Medulla oblongata (tissue), 1 donor: ENCODE results near the gene BLOC1S3.

ENCODE experiments used
- DNase-seq: peaks from one replicate; pipeline ENCODE4 v3.0.0-alpha.2; 2015; ENCODE audit errors: extremely low spot score

BLOC1S3 gene, protein sequence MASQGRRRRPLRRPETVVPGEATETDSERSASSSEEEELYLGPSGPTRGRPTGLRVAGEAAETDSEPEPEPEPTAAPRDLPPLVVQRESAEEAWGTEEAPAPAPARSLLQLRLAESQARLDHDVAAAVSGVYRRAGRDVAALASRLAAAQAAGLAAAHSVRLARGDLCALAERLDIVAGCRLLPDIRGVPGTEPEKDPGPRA

DNA sequence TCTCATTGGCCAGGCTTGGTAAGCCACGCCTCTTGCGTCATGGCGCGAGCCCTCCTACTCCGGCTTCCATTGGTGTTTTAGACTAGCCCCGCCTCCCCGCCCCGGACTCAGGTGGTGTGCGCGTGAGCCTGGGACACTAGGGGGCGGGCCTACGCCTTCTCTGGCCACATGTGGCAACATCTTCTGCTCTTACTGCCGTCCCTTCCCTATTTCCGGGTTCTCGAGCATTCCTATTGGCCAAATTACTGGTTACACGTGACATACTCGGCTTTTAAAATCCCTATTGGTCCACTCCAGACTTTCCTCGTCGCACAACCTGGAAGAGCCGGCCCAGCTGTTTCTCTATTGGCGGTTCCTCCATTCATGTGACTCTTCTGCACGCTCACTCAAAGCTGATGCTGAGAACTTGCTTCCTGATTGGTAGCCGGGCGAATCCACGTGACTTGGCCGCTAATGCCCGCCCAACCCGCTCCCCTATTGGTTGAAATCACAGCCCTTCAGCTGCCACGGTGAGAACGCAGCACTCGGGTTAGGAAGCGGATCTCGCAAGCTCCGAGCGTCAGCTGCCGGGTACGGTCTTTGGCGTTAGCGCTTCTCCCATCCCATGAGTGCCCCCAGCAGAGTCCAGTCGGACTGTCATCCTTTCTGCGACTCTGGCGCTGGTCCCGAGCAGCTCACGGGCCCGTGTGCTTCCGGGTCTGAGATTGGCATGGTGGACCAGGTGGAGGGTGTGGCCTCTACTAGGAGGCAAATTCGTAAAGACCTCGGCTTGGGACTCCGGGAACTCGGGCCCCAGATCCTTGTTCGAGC is at the start of gene BLOC1S3:
TSS of gene BLOC1S3 (plus strand) at position 523 of the 810 bp plus-strand sequence. CDS start 513 bp downstream, outside the sequence.
- DNase-seq = peak; percentile 100

- DNase-seq = no peak
These were observed 49.8 kb upstream of the BLOC1S3 start for GRCh38 chr19:45128806-45129205.

DNA sequence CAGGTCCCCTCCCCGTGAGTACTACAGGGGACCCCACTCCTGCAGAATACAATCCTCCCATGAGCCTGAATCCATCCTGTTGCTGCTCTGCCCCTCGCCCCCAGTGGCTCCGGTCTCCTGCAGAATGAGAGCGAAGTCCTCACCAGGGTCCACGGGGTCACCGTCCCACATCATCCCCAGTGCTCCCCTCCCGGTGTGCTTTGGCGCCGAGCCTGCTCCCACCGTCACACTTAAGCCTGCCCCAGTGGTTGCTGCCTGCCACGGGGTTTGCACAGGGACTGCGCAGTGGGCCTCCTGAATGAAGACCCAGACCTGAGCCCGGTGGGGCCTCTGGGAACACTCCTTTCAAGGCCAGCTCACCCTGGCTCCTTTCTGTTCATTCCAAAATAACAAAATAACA is 48.3 kb upstream of the BLOC1S3 start:
- no peak for DNase-seq

DNA sequence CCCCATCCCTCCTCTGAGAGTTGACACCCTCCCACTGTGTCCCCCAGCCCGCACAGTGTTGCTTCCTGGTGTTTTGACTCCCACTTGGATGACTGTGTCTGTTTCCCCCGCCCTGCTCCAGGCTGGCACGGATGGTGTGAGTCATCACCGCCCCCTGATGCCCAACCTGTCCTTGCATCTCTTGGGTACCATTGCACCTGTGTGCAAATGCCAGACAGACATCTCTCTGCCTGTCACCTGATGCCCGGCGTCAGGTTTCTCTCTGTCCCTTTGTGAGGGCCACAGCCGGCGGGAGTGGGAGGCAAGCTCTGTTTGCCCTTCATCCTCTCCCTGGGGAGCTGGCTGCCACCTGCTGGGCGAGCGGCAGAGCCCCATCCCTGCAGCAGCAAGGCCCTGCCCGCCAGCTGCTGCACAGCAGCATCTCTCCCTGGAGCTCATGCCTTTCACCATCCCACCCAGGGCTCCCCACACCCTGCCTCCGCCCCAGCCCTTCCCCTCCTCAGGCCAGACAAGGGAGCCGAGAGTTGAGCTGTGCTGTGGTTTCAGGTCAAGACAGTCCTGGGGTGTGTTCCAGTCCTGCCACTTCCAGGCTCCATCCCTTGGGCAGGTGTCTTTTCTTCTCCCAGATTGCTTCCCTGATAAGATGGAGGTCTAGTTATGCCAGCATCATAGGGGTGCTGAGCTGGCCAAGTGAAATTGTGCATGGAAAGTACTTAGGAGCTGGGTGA is 47.5 kb upstream of the BLOC1S3 start:
- DNase-seq = no peak

DNA sequence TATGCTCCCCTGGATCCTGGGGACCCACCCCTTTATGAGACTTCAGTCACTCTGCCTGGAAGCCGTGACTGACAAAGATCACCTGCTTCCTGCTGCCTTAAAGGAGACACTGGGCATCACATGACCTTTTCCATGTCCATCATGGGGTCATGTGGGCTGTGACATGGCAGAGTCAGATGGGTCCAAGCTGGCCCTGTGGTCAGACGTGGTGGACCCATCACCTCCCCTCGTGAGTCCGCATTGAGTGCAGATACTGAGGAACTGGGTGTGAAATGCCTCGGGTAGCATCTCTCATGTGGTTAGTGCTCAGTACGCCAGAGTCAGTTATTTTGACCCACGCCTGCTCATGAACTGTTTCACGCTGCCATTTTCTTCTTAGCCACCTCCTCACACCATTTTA is 44.9 kb upstream of the BLOC1S3 start:
- no peak for DNase-seq

DNA sequence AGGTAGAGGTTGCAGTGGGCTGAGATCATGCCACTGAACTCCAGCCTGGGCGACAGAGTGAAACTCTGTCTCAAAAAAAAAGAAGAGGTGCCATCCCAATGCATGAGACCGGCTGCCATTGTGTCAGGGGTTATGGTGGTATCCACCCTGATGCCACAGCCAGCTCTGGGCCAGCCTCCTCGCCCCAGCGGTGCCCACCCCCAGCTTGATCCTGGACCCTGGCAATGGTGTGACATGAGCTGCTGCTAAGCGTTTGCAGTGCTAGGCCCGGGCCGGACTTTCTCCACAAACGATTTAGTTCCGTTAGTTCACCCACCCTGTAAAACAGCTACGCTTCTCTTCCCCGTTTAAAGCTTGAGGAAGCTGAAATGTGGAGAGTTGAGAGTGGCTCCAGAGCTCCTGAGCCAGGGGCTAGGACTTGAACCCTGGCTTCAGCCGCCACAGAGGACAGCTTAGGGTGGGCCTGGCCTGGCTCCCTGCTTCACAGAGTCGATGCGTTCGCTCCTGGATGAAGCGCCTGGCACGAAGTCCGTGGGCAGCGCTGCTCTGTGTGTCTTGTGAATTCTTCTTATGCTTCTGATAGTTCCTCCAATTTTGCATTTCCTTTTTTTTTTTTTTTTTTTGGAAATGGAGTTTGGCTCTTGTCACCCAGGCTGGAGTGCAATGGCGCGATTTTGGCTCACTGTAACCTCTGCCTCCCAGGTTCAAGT is 43.3 kb upstream of the BLOC1S3 start:
- DNase-seq = no peak

DNA sequence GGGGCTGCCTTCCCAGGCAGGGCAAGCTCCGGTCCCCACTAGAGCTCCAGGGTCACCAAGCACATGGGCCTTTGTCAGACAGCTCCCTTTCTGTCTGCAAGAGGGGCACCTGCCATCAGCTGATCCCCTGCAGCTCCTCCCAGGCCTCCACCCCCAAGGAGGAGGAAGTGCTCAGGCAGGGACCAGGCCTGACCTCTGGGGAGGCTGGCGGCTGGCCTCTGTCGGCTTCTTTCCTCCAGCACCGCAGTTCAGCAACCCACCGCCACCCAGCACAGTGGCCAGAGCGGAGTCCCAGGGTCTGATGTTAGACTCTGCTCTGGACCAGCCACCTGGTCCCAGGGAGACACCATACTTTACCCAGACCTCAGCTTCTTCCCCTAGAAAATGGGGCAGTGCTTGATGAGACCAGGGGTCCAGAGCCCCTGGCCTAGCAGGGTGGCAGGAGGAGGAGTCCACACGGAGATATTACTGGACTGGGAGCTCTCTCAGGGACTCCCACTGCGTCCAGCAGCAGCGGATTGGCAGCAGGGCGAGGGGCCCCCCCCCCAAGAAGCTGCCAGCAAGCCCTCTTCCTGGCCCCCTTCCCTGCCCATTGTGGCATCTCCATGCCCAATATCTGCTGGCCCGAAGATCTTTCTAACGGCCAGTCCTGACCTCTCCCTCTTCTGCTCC is 41.9 kb upstream of the BLOC1S3 start:
- no peak for DNase-seq

DNA sequence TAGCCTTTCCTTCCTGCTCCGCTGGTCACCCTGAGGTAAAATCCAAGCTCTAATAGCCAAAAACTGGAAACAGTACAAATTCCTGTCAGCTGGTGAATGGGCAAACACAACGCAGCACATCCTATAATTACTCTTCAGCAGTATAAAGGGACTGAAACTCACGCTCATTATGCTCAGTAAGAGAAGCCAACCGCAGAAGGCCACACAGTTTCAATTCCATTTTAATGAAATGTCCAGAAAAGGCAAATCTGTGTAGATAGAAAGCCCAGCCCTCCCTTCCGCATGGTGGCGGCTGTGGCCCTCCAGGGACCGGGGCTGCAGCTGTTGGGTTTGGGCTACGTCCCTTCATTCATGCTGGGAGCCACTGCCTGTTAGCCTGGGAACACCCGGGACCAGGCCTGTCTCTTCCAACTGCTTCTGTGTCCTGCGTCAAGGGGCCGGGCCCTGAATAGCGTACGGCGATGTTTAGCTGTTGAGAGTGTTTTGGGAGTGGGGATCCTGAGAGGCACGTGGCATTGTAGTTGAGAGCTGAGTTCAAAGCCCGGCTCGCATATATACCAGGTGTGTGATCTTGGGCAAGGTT is 41.3 kb upstream of the BLOC1S3 start:
- DNase-seq = peak; percentile 18

- DNase-seq = no peak
These were observed 40.3 kb upstream of the BLOC1S3 start for GRCh38 chr19:45138303-45138751.

DNA sequence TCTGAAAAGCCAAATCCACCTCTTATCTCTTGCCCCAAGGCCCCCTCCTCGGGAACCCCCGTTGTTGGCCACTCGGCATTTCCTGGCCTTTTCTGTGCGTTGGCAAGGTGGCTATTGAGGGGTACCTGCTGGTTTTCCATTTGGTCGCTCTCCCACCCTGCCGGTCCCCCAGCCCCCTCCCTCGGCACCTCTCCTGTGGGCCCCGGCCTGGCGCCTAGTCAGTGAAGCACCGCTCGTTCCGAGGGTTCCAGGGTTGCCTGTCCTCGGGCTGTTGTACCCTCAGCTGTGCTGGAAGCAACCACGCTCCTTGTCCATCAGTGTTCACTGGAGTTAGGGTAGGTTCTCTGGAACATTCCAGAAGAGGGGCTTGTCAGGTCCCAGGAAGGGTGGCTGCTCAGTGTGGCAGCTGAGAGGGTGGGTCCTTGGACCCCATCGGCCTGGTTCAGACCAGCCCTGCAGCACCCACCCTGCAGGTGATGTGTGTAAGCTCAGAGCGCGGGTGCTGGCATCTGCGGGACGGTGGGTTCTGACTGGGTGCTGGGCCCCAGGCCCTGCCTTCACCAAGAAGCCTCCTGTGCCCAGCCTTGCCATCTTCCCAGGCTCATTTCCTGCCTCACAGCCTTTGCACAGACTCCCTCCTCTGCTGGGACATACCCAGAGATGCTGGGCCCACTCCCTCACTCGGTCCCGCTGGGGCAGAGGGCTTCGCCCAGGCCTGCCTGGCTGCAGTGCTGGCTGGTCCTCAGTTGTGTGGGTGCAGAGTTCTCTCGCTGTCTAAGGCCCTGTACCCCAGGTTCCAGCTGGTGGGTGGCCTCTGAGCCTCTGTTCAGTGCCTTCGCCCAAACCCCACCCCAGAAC is 39.1 kb upstream of the BLOC1S3 start:
- no peak for DNase-seq

GRCh38 chr19:45140144-45140503 is 38.5 kb upstream of the BLOC1S3 start:
- no peak for DNase-seq

GRCh38 chr19:45140533-45140932 is 38.1 kb upstream of the BLOC1S3 start:
- no peak for DNase-seq

- DNase-seq = no peak
These were observed 37.2 kb upstream of the BLOC1S3 start for GRCh38 chr19:45141203-45141900.

DNA sequence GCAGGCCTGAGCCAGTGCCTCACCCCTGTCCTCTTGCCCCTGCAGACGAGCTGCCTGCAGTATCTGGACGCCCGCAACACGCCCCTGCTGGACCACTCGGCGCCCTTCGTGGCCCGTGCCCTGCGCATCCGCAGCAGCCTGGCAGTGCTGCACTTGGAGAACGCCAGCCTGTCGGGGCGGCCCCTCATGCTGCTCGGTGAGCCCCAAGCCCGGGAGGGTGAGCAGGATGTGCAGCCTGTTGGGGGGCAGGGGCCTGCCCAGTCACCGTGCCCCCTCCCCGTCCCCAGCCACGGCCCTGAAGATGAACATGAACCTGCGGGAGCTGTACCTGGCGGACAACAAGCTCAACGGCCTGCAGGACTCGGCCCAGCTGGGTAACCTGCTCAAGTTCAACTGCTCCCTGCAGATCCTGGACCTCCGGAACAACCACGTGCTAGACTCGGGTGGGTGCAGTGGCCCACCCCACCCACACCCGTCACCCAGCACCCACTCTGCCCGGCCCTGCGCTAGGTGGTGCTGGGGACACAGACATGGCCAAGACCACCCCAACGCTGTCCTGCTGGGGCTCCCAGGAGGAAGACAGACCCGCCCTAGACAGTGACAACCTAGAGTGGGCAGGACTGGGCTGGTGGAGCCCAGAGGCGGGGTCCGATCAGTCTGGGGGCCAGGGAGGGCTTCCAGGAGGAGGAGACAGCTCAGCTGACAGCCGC is 36.4 kb upstream of the BLOC1S3 start:
- no peak for DNase-seq

DNA sequence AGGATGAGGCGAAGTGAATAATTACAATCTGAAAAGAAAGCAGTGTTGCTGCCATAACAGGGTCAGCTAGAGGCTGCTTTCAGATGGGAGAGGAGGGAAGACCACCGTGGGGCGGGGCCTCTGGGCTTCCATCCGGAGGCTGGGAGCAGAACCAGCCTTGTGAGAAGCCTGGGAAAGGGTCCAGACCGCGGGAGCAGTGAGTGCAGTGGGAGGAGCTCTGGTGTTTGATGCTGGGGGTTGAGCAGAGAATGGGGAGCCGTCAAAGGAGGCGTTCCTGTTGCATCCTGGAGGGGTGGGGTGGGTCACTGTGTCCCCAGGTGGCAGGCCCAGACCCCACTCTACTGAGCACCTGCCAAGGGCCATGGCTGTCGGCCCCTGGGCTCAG is 35.9 kb upstream of the BLOC1S3 start:
- no peak for DNase-seq

- DNase-seq = no peak
These were observed 33.9 kb upstream of the BLOC1S3 start for GRCh38 chr19:45144431-45145269.

GRCh38 chr19:45145270-45146189 is 33.1 kb upstream of the BLOC1S3 start:
- DNase-seq = no peak
